ENCODE measurements around the gene MSANTD4.

Gene MSANTD4

GRCh38 chr11:106014035-106014434, 8.0 kb downstream of the MSANTD4 start:
- no peak for DNase-seq (ENCODE audit: low read depth, low spot score)

- no peak for DNase-seq (ENCODE audit: low read depth, low spot score)
Measured at GRCh38 chr11:106012744-106013143, 9.3 kb downstream of the MSANTD4 start.

- DNase-seq (ENCODE audit: low read depth, low spot score) = no peak
Measured at GRCh38 chr11:106011481-106011880, 10.6 kb downstream of the MSANTD4 start.

- DNase-seq (ENCODE audit: low read depth, low spot score) = peak; percentile 3
Measured at GRCh38 chr11:106003094-106003493, 18.9 kb downstream of the MSANTD4 start.

GRCh38 chr11:106001304-106002012, 20.6 kb downstream of the MSANTD4 start:
- no peak for DNase-seq (ENCODE audit: low read depth, low spot score)

- no peak for DNase-seq (ENCODE audit: low read depth, low spot score)
Measured at GRCh38 chr11:105991888-105992287, 30.2 kb downstream of the MSANTD4 start.

GRCh38 chr11:105989124-105989523, 32.9 kb downstream of the MSANTD4 start:
- DNase-seq (ENCODE audit: low read depth, low spot score) = no peak

GRCh38 chr11:105988197-105988596, 33.8 kb downstream of the MSANTD4 start:
- no peak for DNase-seq (ENCODE audit: low read depth, low spot score)

- DNase-seq (ENCODE audit: low read depth, low spot score) = no peak
Measured at GRCh38 chr11:105986554-105986953, 35.5 kb downstream of the MSANTD4 start.

GRCh38 chr11:105979997-105980703, 41.9 kb downstream of the MSANTD4 start:
- DNase-seq (ENCODE audit: low read depth, low spot score) = no peak

- no peak for DNase-seq (ENCODE audit: low read depth, low spot score)
Measured at GRCh38 chr11:105975128-105975527, 46.9 kb downstream of the MSANTD4 start.

- DNase-seq (ENCODE audit: low read depth, low spot score) = no peak
Measured at GRCh38 chr11:105969756-105970155, 52.3 kb downstream of the MSANTD4 start.

- no peak for DNase-seq (ENCODE audit: low read depth, low spot score)
Measured at GRCh38 chr11:105968021-105968697, 53.9 kb downstream of the MSANTD4 start.

GRCh38 chr11:105960252-105961245, 61.5 kb downstream of the MSANTD4 start:
- peak; percentile 94 for DNase-seq (ENCODE audit: low read depth, low spot score)

Data from ELF-1 (cell line).